ENCODE results near the gene TMEM131L.

GRCh38 chr4:153523941-153524386, 57.8 kb downstream of the TMEM131L start:
- TF ChIP-seq CTCF (IDR thresholded peaks at IDR 0.05) (no peak), POLR2A (IDR thresholded peaks at IDR 0.05) (no peak)

Measured in testis (tissue), 2 donors.